ENCODE data around the gene ITGA1. TPM values are rescaled to one million over a fixed set of nuclear protein-coding genes. Genes with fewer than 3 reads are reported as not detected.
"Not testable (repeated sequence)": the region's sequence is repeated elsewhere in the genome, so short reads cannot be mapped to it uniquely, and the experiment has no call there.

The ITGA1 gene
- total RNA-seq, 4 donors from 2014 or later: 228 to 302 (median 235) TPM

- Histone ChIP-seq H3K9me3 (no peaks in the 10 kb centered on the region), H3K27me3 (no peaks in the 10 kb centered on the region), H3K27ac (replicated peaks in 1 of 4) (no peak overlapping the region), H3K4me1 (no peaks in the 10 kb centered on the region), H3K36me3 (peaks cover 0 to 5% (median 0%) of the 10 kb centered on the region in 4 donors), H3K4me3 (no peak overlapping the region)
- intact Hi-C loops (cut with DNase I): no loop called here
- TF ChIP-seq POLR2A (IDR thresholded peaks at IDR 0.05; ENCODE audit: low read depth): no peak
- TF ChIP-seq, protein P1, sequence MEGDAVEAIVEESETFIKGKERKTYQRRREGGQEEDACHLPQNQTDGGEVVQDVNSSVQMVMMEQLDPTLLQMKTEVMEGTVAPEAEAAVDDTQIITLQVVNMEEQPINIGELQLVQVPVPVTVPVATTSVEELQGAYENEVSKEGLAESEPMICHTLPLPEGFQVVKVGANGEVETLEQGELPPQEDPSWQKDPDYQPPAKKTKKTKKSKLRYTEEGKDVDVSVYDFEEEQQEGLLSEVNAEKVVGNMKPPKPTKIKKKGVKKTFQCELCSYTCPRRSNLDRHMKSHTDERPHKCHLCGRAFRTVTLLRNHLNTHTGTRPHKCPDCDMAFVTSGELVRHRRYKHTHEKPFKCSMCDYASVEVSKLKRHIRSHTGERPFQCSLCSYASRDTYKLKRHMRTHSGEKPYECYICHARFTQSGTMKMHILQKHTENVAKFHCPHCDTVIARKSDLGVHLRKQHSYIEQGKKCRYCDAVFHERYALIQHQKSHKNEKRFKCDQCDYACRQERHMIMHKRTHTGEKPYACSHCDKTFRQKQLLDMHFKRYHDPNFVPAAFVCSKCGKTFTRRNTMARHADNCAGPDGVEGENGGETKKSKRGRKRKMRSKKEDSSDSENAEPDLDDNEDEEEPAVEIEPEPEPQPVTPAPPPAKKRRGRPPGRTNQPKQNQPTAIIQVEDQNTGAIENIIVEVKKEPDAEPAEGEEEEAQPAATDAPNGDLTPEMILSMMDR (IDR thresholded peaks at IDR 0.05): no peak
- no peak for TF ChIP-seq EP300 (IDR thresholded peaks at IDR 0.05)
- TF ChIP-seq POLR2AphosphoS5 (IDR thresholded peaks at IDR 0.05): no peak
- no peak for DNase-seq (ENCODE audit: extremely low spot score)
- 100% methylated on average over 1 of the region's 1 CpG for WGBS
Observed at GRCh38 chr5:52963636-52964035, 175.9 kb downstream of the ITGA1 start.

GRCh38 chr5:52964138-52964537, 176.4 kb downstream of the ITGA1 start:
- TF ChIP-seq POLR2AphosphoS5 (IDR thresholded peaks at IDR 0.05): peak in 1 of 2 donors; percentile 24
- TF ChIP-seq, protein P1 (IDR thresholded peaks at IDR 0.05): no peak
- Histone ChIP-seq H3K27me3 (no peaks in the 10 kb centered on the region), H3K4me3 (no peak overlapping the region), H3K36me3 (peaks cover 0 to 5% (median 0%) of the 10 kb centered on the region in 4 donors), H3K4me1 (no peaks in the 10 kb centered on the region), H3K9me3 (no peaks in the 10 kb centered on the region), H3K27ac (replicated peaks in 1 of 4) (no peak overlapping the region)
- 100% methylated on average over 1 of the region's 1 CpG for WGBS
- intact Hi-C loops (cut with DNase I): no loop called here
- no peak for DNase-seq (ENCODE audit: extremely low spot score)

DNA sequence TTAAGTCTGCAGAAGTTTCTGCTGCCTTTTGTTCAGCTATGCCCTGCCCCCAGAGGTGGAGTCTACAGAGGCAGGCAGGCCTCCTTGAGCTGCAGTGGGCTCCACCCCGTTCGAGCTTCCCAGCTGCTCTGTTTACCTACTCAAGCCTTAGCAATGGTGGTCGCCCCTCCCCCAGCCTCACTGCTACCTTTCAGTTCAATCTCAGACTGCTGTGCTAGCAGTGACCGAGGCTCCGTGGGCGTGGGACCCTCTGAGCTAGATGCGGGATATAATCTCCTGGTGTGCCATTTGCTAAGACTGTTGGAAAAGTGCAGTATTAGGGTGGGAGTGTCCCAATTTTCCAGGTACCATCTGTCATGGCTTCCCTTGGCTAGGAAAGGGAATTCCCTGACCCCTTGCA, 188.4 kb downstream of the ITGA1 start:
- H3K4me3 ChIP-seq; H3K27ac ChIP-seq (replicated peaks in 1 of 4); DNase-seq (ENCODE audit: extremely low spot score); intact Hi-C loops (cut with DNase I); H3K27me3 ChIP-seq; H3K36me3 ChIP-seq; H3K9me3 ChIP-seq; H3K4me1 ChIP-seq: not testable (repeated sequence)
- WGBS: 90% methylated on average over 4 of the region's 7 CpGs

GRCh38 chr5:52977264-52977897, 189.7 kb downstream of the ITGA1 start:
- 77% methylated on average over 3 of the region's 7 CpGs for WGBS
- H3K36me3 ChIP-seq: no peaks in the 10 kb centered on the region

DNA sequence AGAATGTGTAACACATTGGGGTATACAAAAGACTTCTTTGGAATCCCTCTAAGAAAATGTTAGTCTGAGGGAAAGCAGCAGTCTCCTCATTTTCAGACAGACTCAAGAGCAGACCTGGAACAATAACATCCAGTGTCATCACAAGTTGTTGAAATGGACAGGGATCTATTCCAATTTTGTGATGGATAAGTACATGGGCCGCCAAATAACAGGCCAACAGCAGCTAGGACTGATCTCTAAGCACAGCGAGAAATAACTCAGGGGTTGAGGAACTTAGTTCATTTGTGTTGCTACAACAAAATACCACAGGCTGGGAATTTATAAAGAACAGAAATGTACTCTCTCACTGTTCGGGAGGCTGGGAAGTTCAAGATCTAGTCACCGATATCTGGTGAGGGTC, 193.8 kb downstream of the ITGA1 start:
- Histone ChIP-seq H3K4me3 (no peak overlapping the region), H3K4me1 (peaks cover 0 to 12% (median 7%) of the 10 kb centered on the region in 4 donors), H3K27ac (replicated peaks in 1 of 4) (no peak overlapping the region), H3K27me3 (no peaks in the 10 kb centered on the region), H3K9me3 (peaks cover 0 to 2% (median under 1%) of the 10 kb centered on the region in 4 donors), H3K36me3 (no peaks in the 10 kb centered on the region)
- no peak for TF ChIP-seq EP300 (IDR thresholded peaks at IDR 0.05)
- TF ChIP-seq POLR2AphosphoS5 (IDR thresholded peaks at IDR 0.05): no peak
- TF ChIP-seq, protein P1 (IDR thresholded peaks at IDR 0.05): no peak
- TF ChIP-seq POLR2A (IDR thresholded peaks at IDR 0.05; ENCODE audit: low read depth): no peak
- no peak for DNase-seq (ENCODE audit: extremely low spot score)
- 69% methylated on average over 4 of the region's 4 CpGs for WGBS
- intact Hi-C loops (cut with DNase I): no loop called here

More at GRCh38 chr5:52977264-52977897, 189.7 kb downstream of the ITGA1 start:
- peaks cover 0 to 9% (median 4%) of the 10 kb centered on the region in 4 donors for H3K9me3 ChIP-seq
- no peak overlapping the region for H3K27ac ChIP-seq (replicated peaks in 1 of 4)
- intact Hi-C loops (cut with DNase I): no loop called here
- no peaks in the 10 kb centered on the region for H3K4me1 ChIP-seq
- no peak for TF ChIP-seq POLR2A (IDR thresholded peaks at IDR 0.05; ENCODE audit: low read depth)
- TF ChIP-seq, protein P1 (IDR thresholded peaks at IDR 0.05): no peak
- no peak for TF ChIP-seq EP300 (IDR thresholded peaks at IDR 0.05)
- TF ChIP-seq POLR2AphosphoS5 (IDR thresholded peaks at IDR 0.05): no peak
- no peaks in the 10 kb centered on the region for H3K27me3 ChIP-seq
- DNase-seq (ENCODE audit: extremely low spot score): no peak
- H3K4me3 ChIP-seq: no peak overlapping the region
